HepG2 (cell line): ENCODE data around the gene CASTOR1. TPM values are rescaled to one million over a fixed set of nuclear protein-coding genes. Genes with fewer than 3 reads are reported as not detected.

Experiments used
- FOXO1 ChIP-seq: sonication (generic); formaldehyde crosslinking; IDR thresholded peaks from 2 replicates; pipeline ENCODE4 v1.4.0; 2020; ENCODE audit warnings: missing genetic modification reagents
- GATA4 ChIP-seq: sonication (generic); IDR thresholded peaks from 2 replicates; pipeline ENCODE4 v1.6.1; 2016; ENCODE audit warnings: antibody characterized with exemption, low read depth, borderline replicate concordance
- KLF6 ChIP-seq: IDR thresholded peaks from 2 replicates; pipeline ENCODE4 v1.8.0; 2016; ENCODE audit warnings: missing biosample characterization, missing genetic modification reagents
- KMT2A ChIP-seq: sonication (generic); formaldehyde crosslinking; IDR thresholded peaks from 2 replicates; pipeline ENCODE4 v1.4.0; 2020; ENCODE audit warnings: missing genetic modification reagents
- SIN3A ChIP-seq: IDR thresholded peaks from 2 replicates; pipeline ENCODE4 v1.6.1; 2011; ENCODE audit warnings: low read depth, mild to moderate bottlenecking, control low read depth, low read length, borderline replicate concordance
- U2AF1 ChIP-seq: fragments of 200-400 bp; formaldehyde crosslinking; optimal IDR thresholded peaks from 2 replicates; pipeline ENCODE3; 2017; ENCODE audit warnings: mild to moderate bottlenecking, low read depth, low read length
- ZBTB7A ChIP-seq: sonication (generic); formaldehyde crosslinking; IDR thresholded peaks from 2 replicates; pipeline ENCODE4 v1.8.0; 2022; ENCODE audit warnings: mild to moderate bottlenecking, missing genetic modification reagents
- ZNF343 ChIP-seq: sonication (generic); formaldehyde crosslinking; IDR thresholded peaks from 2 replicates; pipeline ENCODE4 v1.4.0; 2020; ENCODE audit warnings: mild to moderate bottlenecking, missing genetic modification reagents
- ZNF383 ChIP-seq: sonication (generic); formaldehyde crosslinking; IDR thresholded peaks from 2 replicates; pipeline ENCODE4 v1.4.0; 2020; ENCODE audit warnings: missing genetic modification reagents, mild to moderate bottlenecking, borderline replicate concordance
- ZNF501 ChIP-seq: sonication (generic); formaldehyde crosslinking; IDR thresholded peaks from 2 replicates; pipeline ENCODE4 v1.5.1; 2020; ENCODE audit warnings: mild to moderate bottlenecking, moderate library complexity, missing genetic modification reagents
- polyA plus RNA-seq, 8 experiments: library from polyadenylated mRNA; depleted of rRNA in 3 of 8; stranded (reverse) in 7 of 8; unstranded in 1 of 8; fragments of >200 nt; fragmentation: Illumina TruSeq in 4 of 8; extraction: Trizol in 4 of 8; gene quantifications; 2 replicates each; pipeline versions ENCODE4 v1.2.1 to v1.2.3, GENCODE V29; 2011 to 2016; ENCODE audit warnings: low read depth in 4 of 8, missing spikeins in 1 of 8, mixed read lengths in 1 of 8; ENCODE audit not compliant: insufficient read depth in 1 of 8
- total RNA-seq, 5 experiments: library from RNA; depleted of rRNA; stranded (reverse); fragments of >200 nt; fragmentation: Illumina TruSeq; extraction: Trizol; gene quantifications; 2 replicates each; pipeline ENCODE4 v1.2.3, GENCODE V29; 2016; ENCODE audit warnings: low read depth in 1 of 5
- TF ChIP-seq, protein P1 (sequence below): IDR thresholded peaks from 2 replicates; pipeline ENCODE4 v1.6.1; 2012; ENCODE audit warnings: low read length, improper control_type of control experiment
- TF ChIP-seq, protein P2 (sequence below): sonication (generic); formaldehyde crosslinking; IDR thresholded peaks from 2 replicates; pipeline ENCODE4 v1.5.1; 2020; ENCODE audit warnings: mild to moderate bottlenecking, missing genetic modification reagents, borderline replicate concordance
- TF ChIP-seq, protein P3 (sequence below): sonication (generic); formaldehyde crosslinking; IDR thresholded peaks from 2 replicates; pipeline ENCODE4 v1.4.0; 2020; ENCODE audit warnings: missing genetic modification reagents
- TF ChIP-seq, protein P4 (sequence below): IDR thresholded peaks from 2 replicates; pipeline ENCODE4 v1.6.1; 2016
- TF ChIP-seq, protein P5 (sequence below): IDR thresholded peaks from 2 replicates; pipeline ENCODE4 v1.6.1; 2016; ENCODE audit warnings: mild to moderate bottlenecking

The CASTOR1 gene
- total and polyA plus RNA-seq, 2 of the 13 experiments (the other 11 are each of a cell fraction or from before 2014, with no cell fraction given) = 2.6 to 4.4 TPM

DNA sequence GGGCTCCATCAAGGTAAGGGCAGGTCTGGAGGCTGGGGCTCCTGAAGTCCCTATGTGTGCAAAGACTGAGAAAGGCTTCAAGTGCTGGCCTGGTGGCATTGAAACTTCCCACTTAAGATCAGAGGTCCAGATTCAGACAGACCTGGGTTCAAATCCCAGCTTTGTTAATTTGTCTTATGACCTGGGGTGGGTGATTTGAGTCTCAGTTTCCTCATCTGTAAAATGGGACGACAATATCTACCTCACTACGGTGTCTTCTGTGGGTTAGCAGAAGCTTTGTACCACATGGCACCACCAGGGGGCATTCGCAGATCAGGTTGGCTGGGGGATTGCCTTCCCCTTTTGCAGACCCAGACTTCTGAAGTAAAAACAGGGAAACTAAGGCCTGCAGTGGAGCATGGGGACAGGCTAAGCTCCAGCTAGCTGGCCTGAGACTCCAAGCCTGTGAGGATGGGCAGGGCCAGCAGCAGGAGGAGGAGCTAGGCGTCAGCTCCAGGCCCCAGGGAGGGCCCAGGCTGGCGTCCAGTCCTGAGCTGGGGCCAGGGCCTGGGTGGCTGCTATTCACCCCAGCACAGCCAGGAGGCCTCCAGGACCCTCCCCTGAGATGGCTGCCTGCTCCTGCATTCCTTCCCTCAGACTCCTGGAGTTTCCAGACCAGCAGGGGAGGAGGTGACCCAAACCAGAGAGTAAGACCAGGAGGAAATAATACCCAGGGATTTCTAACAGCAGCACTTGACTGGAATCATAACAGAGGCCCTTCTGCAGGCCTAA, 1.5 kb downstream of the CASTOR1 start (continued):
- TF ChIP-seq, protein P1, sequence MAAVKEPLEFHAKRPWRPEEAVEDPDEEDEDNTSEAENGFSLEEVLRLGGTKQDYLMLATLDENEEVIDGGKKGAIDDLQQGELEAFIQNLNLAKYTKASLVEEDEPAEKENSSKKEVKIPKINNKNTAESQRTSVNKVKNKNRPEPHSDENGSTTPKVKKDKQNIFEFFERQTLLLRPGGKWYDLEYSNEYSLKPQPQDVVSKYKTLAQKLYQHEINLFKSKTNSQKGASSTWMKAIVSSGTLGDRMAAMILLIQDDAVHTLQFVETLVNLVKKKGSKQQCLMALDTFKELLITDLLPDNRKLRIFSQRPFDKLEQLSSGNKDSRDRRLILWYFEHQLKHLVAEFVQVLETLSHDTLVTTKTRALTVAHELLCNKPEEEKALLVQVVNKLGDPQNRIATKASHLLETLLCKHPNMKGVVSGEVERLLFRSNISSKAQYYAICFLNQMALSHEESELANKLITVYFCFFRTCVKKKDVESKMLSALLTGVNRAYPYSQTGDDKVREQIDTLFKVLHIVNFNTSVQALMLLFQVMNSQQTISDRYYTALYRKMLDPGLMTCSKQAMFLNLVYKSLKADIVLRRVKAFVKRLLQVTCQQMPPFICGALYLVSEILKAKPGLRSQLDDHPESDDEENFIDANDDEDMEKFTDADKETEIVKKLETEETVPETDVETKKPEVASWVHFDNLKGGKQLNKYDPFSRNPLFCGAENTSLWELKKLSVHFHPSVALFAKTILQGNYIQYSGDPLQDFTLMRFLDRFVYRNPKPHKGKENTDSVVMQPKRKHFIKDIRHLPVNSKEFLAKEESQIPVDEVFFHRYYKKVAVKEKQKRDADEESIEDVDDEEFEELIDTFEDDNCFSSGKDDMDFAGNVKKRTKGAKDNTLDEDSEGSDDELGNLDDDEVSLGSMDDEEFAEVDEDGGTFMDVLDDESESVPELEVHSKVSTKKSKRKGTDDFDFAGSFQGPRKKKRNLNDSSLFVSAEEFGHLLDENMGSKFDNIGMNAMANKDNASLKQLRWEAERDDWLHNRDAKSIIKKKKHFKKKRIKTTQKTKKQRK = no peak
- TF ChIP-seq KMT2A (CRISPR knock-in tag) (no peak), ZBTB7A (CRISPR knock-in tag) (no peak; the same call in 1 of the 2 replicates), KLF6 (CRISPR knock-in tag) (no peak), ZNF343 (no peak), SIN3A (peak; percentile 34; the same call in 1 of the 2 replicates), U2AF1 (no peak), ZNF383 (CRISPR knock-in tag) (no peak), FOXO1 (no peak), GATA4 (no peak), ZNF501 (CRISPR knock-in tag) (no peak)
- TF ChIP-seq, protein P2, sequence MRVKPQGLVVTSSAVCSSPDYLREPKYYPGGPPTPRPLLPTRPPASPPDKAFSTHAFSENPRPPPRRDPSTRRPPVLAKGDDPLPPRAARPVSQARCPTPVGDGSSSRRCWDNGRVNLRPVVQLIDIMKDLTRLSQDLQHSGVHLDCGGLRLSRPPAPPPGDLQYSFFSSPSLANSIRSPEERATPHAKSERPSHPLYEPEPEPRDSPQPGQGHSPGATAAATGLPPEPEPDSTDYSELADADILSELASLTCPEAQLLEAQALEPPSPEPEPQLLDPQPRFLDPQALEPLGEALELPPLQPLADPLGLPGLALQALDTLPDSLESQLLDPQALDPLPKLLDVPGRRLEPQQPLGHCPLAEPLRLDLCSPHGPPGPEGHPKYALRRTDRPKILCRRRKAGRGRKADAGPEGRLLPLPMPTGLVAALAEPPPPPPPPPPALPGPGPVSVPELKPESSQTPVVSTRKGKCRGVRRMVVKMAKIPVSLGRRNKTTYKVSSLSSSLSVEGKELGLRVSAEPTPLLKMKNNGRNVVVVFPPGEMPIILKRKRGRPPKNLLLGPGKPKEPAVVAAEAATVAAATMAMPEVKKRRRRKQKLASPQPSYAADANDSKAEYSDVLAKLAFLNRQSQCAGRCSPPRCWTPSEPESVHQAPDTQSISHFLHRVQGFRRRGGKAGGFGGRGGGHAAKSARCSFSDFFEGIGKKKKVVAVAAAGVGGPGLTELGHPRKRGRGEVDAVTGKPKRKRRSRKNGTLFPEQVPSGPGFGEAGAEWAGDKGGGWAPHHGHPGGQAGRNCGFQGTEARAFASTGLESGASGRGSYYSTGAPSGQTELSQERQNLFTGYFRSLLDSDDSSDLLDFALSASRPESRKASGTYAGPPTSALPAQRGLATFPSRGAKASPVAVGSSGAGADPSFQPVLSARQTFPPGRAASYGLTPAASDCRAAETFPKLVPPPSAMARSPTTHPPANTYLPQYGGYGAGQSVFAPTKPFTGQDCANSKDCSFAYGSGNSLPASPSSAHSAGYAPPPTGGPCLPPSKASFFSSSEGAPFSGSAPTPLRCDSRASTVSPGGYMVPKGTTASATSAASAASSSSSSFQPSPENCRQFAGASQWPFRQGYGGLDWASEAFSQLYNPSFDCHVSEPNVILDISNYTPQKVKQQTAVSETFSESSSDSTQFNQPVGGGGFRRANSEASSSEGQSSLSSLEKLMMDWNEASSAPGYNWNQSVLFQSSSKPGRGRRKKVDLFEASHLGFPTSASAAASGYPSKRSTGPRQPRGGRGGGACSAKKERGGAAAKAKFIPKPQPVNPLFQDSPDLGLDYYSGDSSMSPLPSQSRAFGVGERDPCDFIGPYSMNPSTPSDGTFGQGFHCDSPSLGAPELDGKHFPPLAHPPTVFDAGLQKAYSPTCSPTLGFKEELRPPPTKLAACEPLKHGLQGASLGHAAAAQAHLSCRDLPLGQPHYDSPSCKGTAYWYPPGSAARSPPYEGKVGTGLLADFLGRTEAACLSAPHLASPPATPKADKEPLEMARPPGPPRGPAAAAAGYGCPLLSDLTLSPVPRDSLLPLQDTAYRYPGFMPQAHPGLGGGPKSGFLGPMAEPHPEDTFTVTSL (CRISPR knock-in tag) = no peak
- TF ChIP-seq, protein P3, sequence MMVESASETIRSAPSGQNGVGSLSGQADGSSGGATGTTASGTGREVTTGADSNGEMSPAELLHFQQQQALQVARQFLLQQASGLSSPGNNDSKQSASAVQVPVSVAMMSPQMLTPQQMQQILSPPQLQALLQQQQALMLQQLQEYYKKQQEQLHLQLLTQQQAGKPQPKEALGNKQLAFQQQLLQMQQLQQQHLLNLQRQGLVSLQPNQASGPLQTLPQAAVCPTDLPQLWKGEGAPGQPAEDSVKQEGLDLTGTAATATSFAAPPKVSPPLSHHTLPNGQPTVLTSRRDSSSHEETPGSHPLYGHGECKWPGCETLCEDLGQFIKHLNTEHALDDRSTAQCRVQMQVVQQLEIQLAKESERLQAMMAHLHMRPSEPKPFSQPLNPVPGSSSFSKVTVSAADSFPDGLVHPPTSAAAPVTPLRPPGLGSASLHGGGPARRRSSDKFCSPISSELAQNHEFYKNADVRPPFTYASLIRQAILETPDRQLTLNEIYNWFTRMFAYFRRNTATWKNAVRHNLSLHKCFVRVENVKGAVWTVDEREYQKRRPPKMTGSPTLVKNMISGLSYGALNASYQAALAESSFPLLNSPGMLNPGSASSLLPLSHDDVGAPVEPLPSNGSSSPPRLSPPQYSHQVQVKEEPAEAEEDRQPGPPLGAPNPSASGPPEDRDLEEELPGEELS = no peak
- TF ChIP-seq, protein P4, sequence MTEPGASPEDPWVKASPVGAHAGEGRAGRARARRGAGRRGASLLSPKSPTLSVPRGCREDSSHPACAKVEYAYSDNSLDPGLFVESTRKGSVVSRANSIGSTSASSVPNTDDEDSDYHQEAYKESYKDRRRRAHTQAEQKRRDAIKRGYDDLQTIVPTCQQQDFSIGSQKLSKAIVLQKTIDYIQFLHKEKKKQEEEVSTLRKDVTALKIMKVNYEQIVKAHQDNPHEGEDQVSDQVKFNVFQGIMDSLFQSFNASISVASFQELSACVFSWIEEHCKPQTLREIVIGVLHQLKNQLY (CRISPR knock-in tag) = no peak; the same call in 1 of the 2 replicates
- TF ChIP-seq, protein P5, sequence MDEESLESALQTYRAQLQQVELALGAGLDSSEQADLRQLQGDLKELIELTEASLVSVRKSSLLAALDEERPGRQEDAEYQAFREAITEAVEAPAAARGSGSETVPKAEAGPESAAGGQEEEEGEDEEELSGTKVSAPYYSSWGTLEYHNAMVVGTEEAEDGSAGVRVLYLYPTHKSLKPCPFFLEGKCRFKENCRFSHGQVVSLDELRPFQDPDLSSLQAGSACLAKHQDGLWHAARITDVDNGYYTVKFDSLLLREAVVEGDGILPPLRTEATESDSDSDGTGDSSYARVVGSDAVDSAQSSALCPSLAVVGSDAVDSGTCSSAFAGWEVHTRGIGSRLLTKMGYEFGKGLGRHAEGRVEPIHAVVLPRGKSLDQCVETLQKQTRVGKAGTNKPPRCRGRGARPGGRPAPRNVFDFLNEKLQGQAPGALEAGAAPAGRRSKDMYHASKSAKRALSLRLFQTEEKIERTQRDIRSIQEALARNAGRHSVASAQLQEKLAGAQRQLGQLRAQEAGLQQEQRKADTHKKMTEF = peak; percentile 35; the same call in 1 of the 2 replicates
